HG03460 (cell line): ENCODE results near the gene RPGR.

Experiments
- ATAC-seq: cut with Tn5 transposase; IDR thresholded peaks from one replicate; pipeline ENCODE4 v1.9.1; 2021; ENCODE audit not compliant: unreplicated experiment

RPGR gene

GRCh38 chrX:38327007-38327774 lies at the start of gene RPGR:
Gene RPGR (minus strand): TSS chrX:38327509. CDS start chrX:38327367, 142 bp downstream.
- ATAC-seq: peak; percentile 95

- no peak for ATAC-seq
Observed at GRCh38 chrX:38376747-38377146, 49.4 kb upstream of the RPGR start.

- ATAC-seq: no peak
Observed at GRCh38 chrX:38375891-38376290, 48.6 kb upstream of the RPGR start.

GRCh38 chrX:38374431-38374830 lies 47.1 kb upstream of the RPGR start:
- ATAC-seq: no peak

GRCh38 chrX:38371641-38372040 lies 44.3 kb upstream of the RPGR start:
- ATAC-seq: no peak

GRCh38 chrX:38368774-38369173 lies 41.5 kb upstream of the RPGR start:
- ATAC-seq: no peak

- ATAC-seq: no peak
Observed at GRCh38 chrX:38365954-38366353, 38.6 kb upstream of the RPGR start.

- no peak for ATAC-seq
Observed at GRCh38 chrX:38363046-38363445, 35.7 kb upstream of the RPGR start.

GRCh38 chrX:38357747-38358673 lies 30.7 kb upstream of the RPGR start:
- no peak for ATAC-seq

- no peak for ATAC-seq
Observed at GRCh38 chrX:38356401-38356800, 29.1 kb upstream of the RPGR start.

- ATAC-seq: no peak
Observed at GRCh38 chrX:38352362-38352761, 25.1 kb upstream of the RPGR start, which contains the start of gene OTC. Gene OTC (plus strand): TSS chrX:38352604. CDS start chrX:38352697, 93 bp downstream.

- no peak for ATAC-seq
Observed at GRCh38 chrX:38351346-38351745, 24.0 kb upstream of the RPGR start.

GRCh38 chrX:38347136-38347535 lies 19.8 kb upstream of the RPGR start:
- ATAC-seq: no peak

GRCh38 chrX:38346150-38346549 lies 18.8 kb upstream of the RPGR start:
- ATAC-seq: no peak

GRCh38 chrX:38342853-38343778 lies 15.8 kb upstream of the RPGR start:
- ATAC-seq: no peak

- ATAC-seq: no peak
Observed at GRCh38 chrX:38341442-38341841, 14.1 kb upstream of the RPGR start.

GRCh38 chrX:38336538-38337240 lies 9.4 kb upstream of the RPGR start:
- no peak for ATAC-seq

- ATAC-seq: no peak
Observed at GRCh38 chrX:38335382-38335781, 8.1 kb upstream of the RPGR start.

- peak; percentile 51 for ATAC-seq
Observed at GRCh38 chrX:38332505-38332904, 5.2 kb upstream of the RPGR start.

GRCh38 chrX:38327775-38328081 lies 419 bp upstream of the RPGR start:
- no peak for ATAC-seq
